GM23338 (cell line): ENCODE measurements around the gene WDR87. TPM values are rescaled to one million over a fixed set of nuclear protein-coding genes. Genes with fewer than 3 reads are reported as not detected.

ENCODE experiments used
- ATAC-seq: fragments of 200-7000 bp; cut with Tn5 transposase; 3 replicates; pipeline ENCODE4 v1.9.1; 2020
- DNase-seq: peaks from one replicate; pipeline ENCODE4 v3.0.0-alpha.2; 2015; ENCODE audit warnings: low spot score
- H2AFZ ChIP-seq: fragments of 200-600 bp; sonication (generic); 2 replicates; pipeline ENCODE4 v1.8.0; 2016; ENCODE audit warnings: antibody characterized with exemption, mild to moderate bottlenecking, moderate library complexity
- H3F3A ChIP-seq: fragments of 200-600 bp; sonication (generic); replicated peaks from 2 replicates; pipeline ENCODE4 v1.8.0; 2017; ENCODE audit warnings: antibody characterized with exemption, mixed run types, low read depth
- H3K27ac ChIP-seq: fragments of 200-600 bp; sonication (generic); 2 replicates; pipeline ENCODE4 v1.6.1; 2016; ENCODE audit warnings: low read depth
- H3K27me3 ChIP-seq: fragments of 200-600 bp; sonication (generic); 2 replicates; pipeline ENCODE4 v1.8.0; 2016; ENCODE audit warnings: mild to moderate bottlenecking, mixed run types, moderate library complexity; ENCODE audit not compliant: insufficient read depth
- H3K36me3 ChIP-seq: fragments of 200-600 bp; sonication (generic); 2 replicates; pipeline ENCODE4 v1.8.0; 2016; ENCODE audit warnings: mild to moderate bottlenecking; ENCODE audit not compliant: insufficient read depth
- H3K4me1 ChIP-seq: fragments of 200-600 bp; sonication (generic); 2 replicates; pipeline ENCODE4 v1.8.0; 2016; ENCODE audit warnings: mild to moderate bottlenecking, moderate library complexity; ENCODE audit not compliant: insufficient read depth
- H3K4me2 ChIP-seq: fragments of 200-600 bp; sonication (generic); 2 replicates; pipeline ENCODE4 v1.7.1; 2017; ENCODE audit warnings: mixed run types
- H3K4me3 ChIP-seq: fragments of 200-600 bp; sonication (generic); 2 replicates; pipeline ENCODE4 v1.6.1; 2016; ENCODE audit warnings: mixed run types
- H3K79me2 ChIP-seq: fragments of 200-600 bp; sonication (generic); replicated peaks from 2 replicates; pipeline ENCODE4 v1.8.0; 2017; ENCODE audit warnings: mild to moderate bottlenecking; ENCODE audit not compliant: insufficient read depth
- H3K9me2 ChIP-seq: fragments of 200-600 bp; sonication (generic); 2 replicates; pipeline ENCODE4 v1.8.0; 2017; ENCODE audit not compliant: insufficient read depth
- H4K20me1 ChIP-seq: fragments of 200-600 bp; sonication (generic); replicated peaks from 2 replicates; pipeline ENCODE4 v1.8.0; 2017; ENCODE audit warnings: mild to moderate bottlenecking; ENCODE audit not compliant: insufficient read depth
- H3K27ac Mint-ChIP-seq: 2 replicates; pipeline ENCODE4 v1.8.0; 2020; ENCODE audit warnings: inconsistent platforms, mild to moderate bottlenecking, moderate library complexity, mixed read lengths
- H3K27me3 Mint-ChIP-seq: 3 replicates; pipeline ENCODE4 v1.8.0; 2022; ENCODE audit warnings: low read depth, mild to moderate bottlenecking, moderate library complexity, mixed read lengths, inconsistent platforms; ENCODE audit not compliant: insufficient read depth, poor library complexity
- H3K36me3 Mint-ChIP-seq: 3 replicates; pipeline ENCODE4 v1.8.0; 2021; ENCODE audit warnings: low read depth, mild to moderate bottlenecking, inconsistent platforms, moderate library complexity, mixed read lengths
- H3K4me1 Mint-ChIP-seq: 3 replicates; pipeline ENCODE4 v1.8.0; 2020; ENCODE audit warnings: mild to moderate bottlenecking, inconsistent platforms, mixed read lengths
- H3K4me3 Mint-ChIP-seq: 3 replicates; pipeline ENCODE4 v1.8.0; 2021; ENCODE audit warnings: moderate library complexity, mild to moderate bottlenecking, inconsistent platforms, mixed read lengths
- H3K9me3 Mint-ChIP-seq: 3 replicates; pipeline ENCODE4 v1.8.0; 2020; ENCODE audit warnings: moderate library complexity, mild to moderate bottlenecking, inconsistent platforms, mixed read lengths
- CREB1 ChIP-seq: fragments of 250-450 bp; sonication (Bioruptor Pico); IDR thresholded peaks from 2 replicates; pipeline ENCODE4 v1.5.0; 2020; ENCODE audit warnings: low read depth, mild to moderate bottlenecking, moderate library complexity
- ETS1 ChIP-seq: IDR thresholded peaks from 2 replicates; pipeline ENCODE4 v1.6.1; 2016; ENCODE audit warnings: antibody characterized with exemption
- EZH2 ChIP-seq: fragments of 200-600 bp; sonication (generic); IDR thresholded peaks from one replicate; pipeline ENCODE4 v1.8.0; 2017; ENCODE audit warnings: antibody characterized with exemption, mild to moderate bottlenecking, low read depth; ENCODE audit not compliant: unreplicated experiment
- EZH2phosphoT487 ChIP-seq: fragments of 200-600 bp; sonication (generic); IDR thresholded peaks from one replicate; pipeline ENCODE4 v1.8.1; 2018; ENCODE audit warnings: antibody characterized with exemption; ENCODE audit not compliant: unreplicated experiment
- NANOG ChIP-seq: IDR thresholded peaks from 2 replicates; pipeline ENCODE4 v1.6.1; 2016; ENCODE audit warnings: antibody characterized with exemption, borderline replicate concordance
- POLR2AphosphoS5 ChIP-seq: IDR thresholded peaks from 2 replicates; pipeline ENCODE4 v1.6.1; 2016; ENCODE audit warnings: antibody characterized with exemption, low read depth
- STAT1 ChIP-seq: IDR thresholded peaks from one replicate; pipeline ENCODE4 v1.6.1; 2016; ENCODE audit warnings: antibody characterized with exemption; ENCODE audit not compliant: unreplicated experiment
- polyA plus RNA-seq: library from polyadenylated mRNA; unstranded; fragments of >200 nt; fragmentation: Nextera tagmentation; extraction: Ambion mirVana; gene quantifications from 2 replicates; pipeline ENCODE4 v1.2.1, GENCODE V29; 2016
- total RNA-seq: library from RNA; depleted of rRNA; stranded (reverse); fragments of >200 nt; shearing (Covaris generic); gene quantifications from 2 replicates; pipeline ENCODE4 v1.2.3, GENCODE V29; 2014
- TF ChIP-seq, protein P1 (sequence below): fragments of 250-450 bp; sonication (Bioruptor Pico); IDR thresholded peaks from 2 replicates; pipeline ENCODE4 v1.5.0; 2020; ENCODE audit warnings: mild to moderate bottlenecking, moderate library complexity
- TF ChIP-seq, protein P2 (sequence below), 2 experiments: fragments of 200-600 bp in 1 of 2; sonication (generic) in 1 of 2; conservative IDR thresholded peaks; 2 replicates each; pipeline versions ENCODE4 v1.5.1 to v1.6.1; 2016 to 2017; ENCODE audit warnings: antibody characterized with exemption in 2 of 2, low read depth in 2 of 2, mild to moderate bottlenecking in 2 of 2, moderate library complexity in 1 of 2
- TF ChIP-seq, protein P3 (sequence below): IDR thresholded peaks from one replicate; pipeline ENCODE4 v1.6.1; 2018; ENCODE audit warnings: antibody characterized with exemption; ENCODE audit not compliant: unreplicated experiment

The WDR87 gene
- total and polyA plus RNA-seq, 2 experiments from 2014 or later: 0.02 TPM; not detected in 1

GRCh38 chr19:37874784-37875183 is 31.6 kb downstream of the WDR87 start (continued):
- TF ChIP-seq POLR2AphosphoS5: no peak

- Histone ChIP-seq H3K4me3 (no peak overlapping the region), H3K79me2 (no peaks in the 10 kb centered on the region), H3K4me1 (peaks cover 1% of the 10 kb centered on the region), H3F3A (no peaks in the 10 kb centered on the region), H3K36me3 (no peaks in the 10 kb centered on the region; the same call in 1 of the 2 replicates), H3K27ac (no peak overlapping the region), H4K20me1 (no peaks in the 10 kb centered on the region), H3K4me2 (no peak overlapping the region), H3K9me2 (peaks cover 3% of the 10 kb centered on the region; the same call in 1 of the 2 replicates), H3K27me3 (no peaks in the 10 kb centered on the region), H2AFZ (no peak overlapping the region)
- Mint-ChIP-seq H3K36me3 (peaks cover 26% of the 10 kb centered on the region), H3K27ac (no peak overlapping the region), H3K27me3 (peaks cover 2% of the 10 kb centered on the region), H3K9me3 (peaks cover 53% of the 10 kb centered on the region), H3K4me3 (no peak overlapping the region), H3K4me1 (peaks cover 7% of the 10 kb centered on the region)
- TF ChIP-seq, protein P1, sequence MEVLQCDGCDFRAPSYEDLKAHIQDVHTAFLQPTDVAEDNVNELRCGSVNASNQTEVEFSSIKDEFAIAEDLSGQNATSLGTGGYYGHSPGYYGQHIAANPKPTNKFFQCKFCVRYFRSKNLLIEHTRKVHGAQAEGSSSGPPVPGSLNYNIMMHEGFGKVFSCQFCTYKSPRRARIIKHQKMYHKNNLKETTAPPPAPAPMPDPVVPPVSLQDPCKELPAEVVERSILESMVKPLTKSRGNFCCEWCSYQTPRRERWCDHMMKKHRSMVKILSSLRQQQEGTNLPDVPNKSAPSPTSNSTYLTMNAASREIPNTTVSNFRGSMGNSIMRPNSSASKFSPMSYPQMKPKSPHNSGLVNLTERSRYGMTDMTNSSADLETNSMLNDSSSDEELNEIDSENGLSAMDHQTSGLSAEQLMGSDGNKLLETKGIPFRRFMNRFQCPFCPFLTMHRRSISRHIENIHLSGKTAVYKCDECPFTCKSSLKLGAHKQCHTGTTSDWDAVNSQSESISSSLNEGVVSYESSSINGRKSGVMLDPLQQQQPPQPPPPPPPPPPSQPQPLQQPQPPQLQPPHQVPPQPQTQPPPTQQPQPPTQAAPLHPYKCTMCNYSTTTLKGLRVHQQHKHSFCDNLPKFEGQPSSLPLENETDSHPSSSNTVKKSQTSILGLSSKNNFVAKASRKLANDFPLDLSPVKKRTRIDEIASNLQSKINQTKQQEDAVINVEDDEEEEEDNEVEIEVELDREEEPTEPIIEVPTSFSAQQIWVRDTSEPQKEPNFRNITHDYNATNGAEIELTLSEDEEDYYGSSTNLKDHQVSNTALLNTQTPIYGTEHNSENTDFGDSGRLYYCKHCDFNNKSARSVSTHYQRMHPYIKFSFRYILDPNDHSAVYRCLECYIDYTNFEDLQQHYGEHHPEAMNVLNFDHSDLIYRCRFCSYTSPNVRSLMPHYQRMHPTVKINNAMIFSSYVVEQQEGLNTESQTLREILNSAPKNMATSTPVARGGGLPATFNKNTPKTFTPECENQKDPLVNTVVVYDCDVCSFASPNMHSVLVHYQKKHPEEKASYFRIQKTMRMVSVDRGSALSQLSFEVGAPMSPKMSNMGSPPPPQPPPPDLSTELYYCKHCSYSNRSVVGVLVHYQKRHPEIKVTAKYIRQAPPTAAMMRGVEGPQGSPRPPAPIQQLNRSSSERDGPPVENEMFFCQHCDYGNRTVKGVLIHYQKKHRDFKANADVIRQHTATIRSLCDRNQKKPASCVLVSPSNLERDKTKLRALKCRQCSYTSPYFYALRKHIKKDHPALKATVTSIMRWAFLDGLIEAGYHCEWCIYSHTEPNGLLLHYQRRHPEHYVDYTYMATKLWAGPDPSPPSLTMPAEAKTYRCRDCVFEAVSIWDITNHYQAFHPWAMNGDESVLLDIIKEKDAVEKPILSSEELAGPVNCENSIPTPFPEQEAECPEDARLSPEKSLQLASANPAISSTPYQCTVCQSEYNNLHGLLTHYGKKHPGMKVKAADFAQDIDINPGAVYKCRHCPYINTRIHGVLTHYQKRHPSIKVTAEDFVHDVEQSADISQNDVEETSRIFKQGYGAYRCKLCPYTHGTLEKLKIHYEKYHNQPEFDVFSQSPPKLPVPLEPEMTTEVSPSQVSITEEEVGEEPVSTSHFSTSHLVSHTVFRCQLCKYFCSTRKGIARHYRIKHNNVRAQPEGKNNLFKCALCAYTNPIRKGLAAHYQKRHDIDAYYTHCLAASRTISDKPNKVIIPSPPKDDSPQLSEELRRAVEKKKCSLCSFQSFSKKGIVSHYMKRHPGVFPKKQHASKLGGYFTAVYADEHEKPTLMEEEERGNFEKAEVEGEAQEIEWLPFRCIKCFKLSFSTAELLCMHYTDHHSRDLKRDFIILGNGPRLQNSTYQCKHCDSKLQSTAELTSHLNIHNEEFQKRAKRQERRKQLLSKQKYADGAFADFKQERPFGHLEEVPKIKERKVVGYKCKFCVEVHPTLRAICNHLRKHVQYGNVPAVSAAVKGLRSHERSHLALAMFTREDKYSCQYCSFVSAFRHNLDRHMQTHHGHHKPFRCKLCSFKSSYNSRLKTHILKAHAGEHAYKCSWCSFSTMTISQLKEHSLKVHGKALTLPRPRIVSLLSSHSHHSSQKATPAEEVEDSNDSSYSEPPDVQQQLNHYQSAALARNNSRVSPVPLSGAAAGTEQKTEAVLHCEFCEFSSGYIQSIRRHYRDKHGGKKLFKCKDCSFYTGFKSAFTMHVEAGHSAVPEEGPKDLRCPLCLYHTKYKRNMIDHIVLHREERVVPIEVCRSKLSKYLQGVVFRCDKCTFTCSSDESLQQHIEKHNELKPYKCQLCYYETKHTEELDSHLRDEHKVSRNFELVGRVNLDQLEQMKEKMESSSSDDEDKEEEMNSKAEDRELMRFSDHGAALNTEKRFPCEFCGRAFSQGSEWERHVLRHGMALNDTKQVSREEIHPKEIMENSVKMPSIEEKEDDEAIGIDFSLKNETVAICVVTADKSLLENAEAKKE (CRISPR knock-in tag): no peak
- no peak for TF ChIP-seq EZH2
- no peak for TF ChIP-seq CREB1 (CRISPR knock-in tag)
- TF ChIP-seq POLR2AphosphoS5: no peak
- no peak for TF ChIP-seq STAT1
- no peak for TF ChIP-seq NANOG
- TF ChIP-seq, protein P2, sequence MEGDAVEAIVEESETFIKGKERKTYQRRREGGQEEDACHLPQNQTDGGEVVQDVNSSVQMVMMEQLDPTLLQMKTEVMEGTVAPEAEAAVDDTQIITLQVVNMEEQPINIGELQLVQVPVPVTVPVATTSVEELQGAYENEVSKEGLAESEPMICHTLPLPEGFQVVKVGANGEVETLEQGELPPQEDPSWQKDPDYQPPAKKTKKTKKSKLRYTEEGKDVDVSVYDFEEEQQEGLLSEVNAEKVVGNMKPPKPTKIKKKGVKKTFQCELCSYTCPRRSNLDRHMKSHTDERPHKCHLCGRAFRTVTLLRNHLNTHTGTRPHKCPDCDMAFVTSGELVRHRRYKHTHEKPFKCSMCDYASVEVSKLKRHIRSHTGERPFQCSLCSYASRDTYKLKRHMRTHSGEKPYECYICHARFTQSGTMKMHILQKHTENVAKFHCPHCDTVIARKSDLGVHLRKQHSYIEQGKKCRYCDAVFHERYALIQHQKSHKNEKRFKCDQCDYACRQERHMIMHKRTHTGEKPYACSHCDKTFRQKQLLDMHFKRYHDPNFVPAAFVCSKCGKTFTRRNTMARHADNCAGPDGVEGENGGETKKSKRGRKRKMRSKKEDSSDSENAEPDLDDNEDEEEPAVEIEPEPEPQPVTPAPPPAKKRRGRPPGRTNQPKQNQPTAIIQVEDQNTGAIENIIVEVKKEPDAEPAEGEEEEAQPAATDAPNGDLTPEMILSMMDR (conservative IDR thresholded peaks at IDR 0.05; ENCODE audit: low read depth in 2 of 2): no peak
- TF ChIP-seq, protein P3, sequence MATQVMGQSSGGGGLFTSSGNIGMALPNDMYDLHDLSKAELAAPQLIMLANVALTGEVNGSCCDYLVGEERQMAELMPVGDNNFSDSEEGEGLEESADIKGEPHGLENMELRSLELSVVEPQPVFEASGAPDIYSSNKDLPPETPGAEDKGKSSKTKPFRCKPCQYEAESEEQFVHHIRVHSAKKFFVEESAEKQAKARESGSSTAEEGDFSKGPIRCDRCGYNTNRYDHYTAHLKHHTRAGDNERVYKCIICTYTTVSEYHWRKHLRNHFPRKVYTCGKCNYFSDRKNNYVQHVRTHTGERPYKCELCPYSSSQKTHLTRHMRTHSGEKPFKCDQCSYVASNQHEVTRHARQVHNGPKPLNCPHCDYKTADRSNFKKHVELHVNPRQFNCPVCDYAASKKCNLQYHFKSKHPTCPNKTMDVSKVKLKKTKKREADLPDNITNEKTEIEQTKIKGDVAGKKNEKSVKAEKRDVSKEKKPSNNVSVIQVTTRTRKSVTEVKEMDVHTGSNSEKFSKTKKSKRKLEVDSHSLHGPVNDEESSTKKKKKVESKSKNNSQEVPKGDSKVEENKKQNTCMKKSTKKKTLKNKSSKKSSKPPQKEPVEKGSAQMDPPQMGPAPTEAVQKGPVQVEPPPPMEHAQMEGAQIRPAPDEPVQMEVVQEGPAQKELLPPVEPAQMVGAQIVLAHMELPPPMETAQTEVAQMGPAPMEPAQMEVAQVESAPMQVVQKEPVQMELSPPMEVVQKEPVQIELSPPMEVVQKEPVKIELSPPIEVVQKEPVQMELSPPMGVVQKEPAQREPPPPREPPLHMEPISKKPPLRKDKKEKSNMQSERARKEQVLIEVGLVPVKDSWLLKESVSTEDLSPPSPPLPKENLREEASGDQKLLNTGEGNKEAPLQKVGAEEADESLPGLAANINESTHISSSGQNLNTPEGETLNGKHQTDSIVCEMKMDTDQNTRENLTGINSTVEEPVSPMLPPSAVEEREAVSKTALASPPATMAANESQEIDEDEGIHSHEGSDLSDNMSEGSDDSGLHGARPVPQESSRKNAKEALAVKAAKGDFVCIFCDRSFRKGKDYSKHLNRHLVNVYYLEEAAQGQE: no peak
- TF ChIP-seq ETS1: no peak
- TF ChIP-seq EZH2phosphoT487: no peak
- DNase-seq (no peak), ATAC-seq (no peak)
Measured at GRCh38 chr19:37872383-37872782, 34.0 kb downstream of the WDR87 start.
